HepG2 (cell line): ENCODE results near the gene NATD1. TPM values are rescaled to one million over a fixed set of nuclear protein-coding genes. Genes with fewer than 3 reads are reported as not detected.
A peak's percentile ranks its signal among the peaks of the same experiment; 100 is the strongest.

Source experiments
- ATAC-seq: fragments of 200-7000 bp; cut with Tn5 transposase; 3 replicates; pipeline ENCODE4 v1.9.1; 2020; ENCODE audit warnings: mild to moderate bottlenecking, moderate library complexity
- BruUV-seq: library from RNA; stranded (reverse); fragments of 400-500 nt; replicated peaks from 2 replicates; lab custom pipeline; 2021; lab: Mats Ljungman, UMichigan
- CTCF ChIA-PET: fragments of 300-600 bp; formaldehyde crosslinking; extraction: SDS; loops from one replicate; lab custom pipeline; 2021; ENCODE audit warnings: low total read pairs, inconsistent platforms, low intra/inter-chr PET ratio; lab: Yijun Ruan, JAX
- POLR2A ChIA-PET: fragments of 350-600 bp; sonication (Branson Sonifier 250); formaldehyde crosslinking; loops from one replicate; lab custom pipeline; 2020; ENCODE audit warnings: antibody characterized with exemption, inconsistent platforms; lab: Yijun Ruan, JAX
- DNase-seq: peaks from one replicate; pipeline ENCODE4 v3.0.0-alpha.2; 2015; ENCODE audit warnings: low spot score
- FAIRE-seq: peaks from 3 replicates; lab custom pipeline; 2011; peaks lifted over from hg19 to GRCh38; lab: Jason Lieb, UNC
- H2AFZ ChIP-seq: one replicate; pipeline ENCODE4 v1.6.1; 2011; ENCODE audit warnings: low read length, inconsistent platforms
- H3K27ac ChIP-seq: fragments of 300-600 bp; 3 replicates; pipeline ENCODE4 v1.8.0; 2011; ENCODE audit warnings: mixed run types, mild to moderate bottlenecking, mixed read lengths, low read length, inconsistent platforms; ENCODE audit not compliant: insufficient read depth; ENCODE audit errors: extremely low read length
- H3K27me3 ChIP-seq, 2 experiments: fragments of 200-600 bp in 1 of 2; 2 replicates in 1 of 2; 3 replicates in 1 of 2; pipeline versions ENCODE4 v1.6.0 to v1.8.0; 2011; ENCODE audit warnings: low read length in 2 of 2, mild to moderate bottlenecking in 2 of 2, moderate library complexity in 2 of 2, inconsistent platforms in 1 of 2; ENCODE audit not compliant: insufficient read depth in 2 of 2, control insufficient read depth in 1 of 2
- H3K36me3 ChIP-seq, 2 experiments: fragments of 200-600 bp in 1 of 2; replicated peaks in 1 of 2; 2 replicates in 1 of 2; 3 replicates in 1 of 2; pipeline versions ENCODE4 v1.5.1 to v1.8.0; 2011; ENCODE audit warnings: low read length in 2 of 2, inconsistent platforms in 1 of 2; ENCODE audit not compliant: insufficient read depth in 2 of 2, control insufficient read depth in 1 of 2
- H3K4me1 ChIP-seq: 2 replicates; pipeline ENCODE4 v1.5.1; 2012; ENCODE audit warnings: low read length, inconsistent platforms; ENCODE audit not compliant: insufficient read depth
- H3K4me2 ChIP-seq: 2 replicates; pipeline ENCODE4 v1.6.0; 2011; ENCODE audit warnings: low read depth, low read length, inconsistent platforms
- H3K4me3 ChIP-seq, 3 experiments: fragments of 200-600 bp in 1 of 3; sonication (generic), shearing (Covaris generic) in 1 of 3; replicated peaks in 1 of 3; 2 replicates each; pipeline ENCODE4 v1.5.1; 2011 to 2016; ENCODE audit warnings: low read length in 3 of 3, inconsistent platforms in 2 of 3, low read depth in 2 of 3, mild to moderate bottlenecking in 2 of 3, control low read depth in 1 of 3, mixed read lengths in 1 of 3; ENCODE audit not compliant: insufficient read depth in 1 of 3
- H3K79me2 ChIP-seq: one replicate; pipeline ENCODE4 v1.6.1; 2011; ENCODE audit warnings: low read length, inconsistent platforms; ENCODE audit not compliant: insufficient read depth
- H3K9ac ChIP-seq: 2 replicates; pipeline ENCODE4 v1.6.0; 2011; ENCODE audit warnings: mild to moderate bottlenecking, low read depth, low read length, inconsistent platforms; ENCODE audit not compliant: insufficient read depth
- H3K9me3 ChIP-seq: 2 replicates; pipeline ENCODE4 v1.5.1; 2012; ENCODE audit warnings: mild to moderate bottlenecking, low read length
- H4K20me1 ChIP-seq: 2 replicates; pipeline ENCODE4 v1.6.0; 2011; ENCODE audit warnings: inconsistent platforms, mild to moderate bottlenecking, low read length, moderate library complexity; ENCODE audit not compliant: insufficient read depth
- ELF3 ChIP-seq: IDR thresholded peaks from 2 replicates; pipeline ENCODE4 v1.6.1; 2016; ENCODE audit warnings: missing genetic modification reagents, missing compliant biosample characterization
- HMGA1 ChIP-seq: sonication (generic); formaldehyde crosslinking; conservative IDR thresholded peaks from 2 replicates; pipeline ENCODE4 v1.4.0; 2020; ENCODE audit warnings: missing genetic modification reagents
- ONECUT2 ChIP-seq: sonication (generic); formaldehyde crosslinking; IDR thresholded peaks from 2 replicates; pipeline ENCODE4 v1.4.0; 2020; ENCODE audit warnings: missing genetic modification reagents
- RAD21 ChIP-seq: fragments of 450-650 bp; formaldehyde crosslinking; IDR thresholded peaks from 2 replicates; pipeline ENCODE4 v1.5.0; 2020; ENCODE audit warnings: mild to moderate bottlenecking
- ZNF225 ChIP-seq: sonication (generic); formaldehyde crosslinking; IDR thresholded peaks from 2 replicates; pipeline ENCODE4 v1.4.0; 2020; ENCODE audit warnings: mild to moderate bottlenecking, missing genetic modification reagents
- ZNF263 ChIP-seq: sonication (generic); formaldehyde crosslinking; IDR thresholded peaks from 2 replicates; pipeline ENCODE4 v1.4.0; 2020; ENCODE audit warnings: missing genetic modification reagents
- ZNF337 ChIP-seq: sonication (generic); formaldehyde crosslinking; IDR thresholded peaks from 2 replicates; pipeline ENCODE4 v1.5.1; 2020; ENCODE audit warnings: missing genetic modification reagents, low read depth, mild to moderate bottlenecking, borderline replicate concordance
- ZNF607 ChIP-seq: sonication (generic); formaldehyde crosslinking; IDR thresholded peaks from 2 replicates; pipeline ENCODE4 v1.5.1; 2020; ENCODE audit warnings: missing genetic modification reagents, mild to moderate bottlenecking, borderline replicate concordance
- ZNF749 ChIP-seq: sonication (generic); formaldehyde crosslinking; IDR thresholded peaks from 2 replicates; pipeline ENCODE4 v1.8.0; 2022; ENCODE audit warnings: mild to moderate bottlenecking, missing genetic modification reagents, moderate library complexity, borderline replicate concordance
- ZNF761 ChIP-seq: sonication (generic); formaldehyde crosslinking; conservative IDR thresholded peaks from 2 replicates; pipeline ENCODE4 v1.4.0; 2020; ENCODE audit warnings: mild to moderate bottlenecking, missing genetic modification reagents
- WGBS: methylation state at CpG from one replicate; pipeline ENCODE4 v1.1.6; 2017; ENCODE audit warnings: low lambda C conversion rate; 5-methylcytosine and 5-hydroxymethylcytosine counted together
- in situ Hi-C: cut with HindIII; loops from 2 replicates; pipeline ENCODE4 v1.10.0; 2017; ENCODE audit warnings: low pct_unique_long_range_greater_than_20kb; ENCODE audit not compliant: extremely low pct_ligation_motif_present
- intact Hi-C: fragments of 100-400 bp; cut with micrococcal nuclease; formaldehyde crosslinking; loops from one replicate; pipeline ENCODE4 v1.10.0; 2022; ENCODE audit not compliant: unreplicated experiment
- polyA plus RNA-seq, 8 experiments: library from polyadenylated mRNA; depleted of rRNA in 3 of 8; stranded (reverse) in 7 of 8; unstranded in 1 of 8; fragments of >200 nt; fragmentation: Illumina TruSeq in 4 of 8; extraction: Trizol in 4 of 8; gene quantifications; 2 replicates each; pipeline versions ENCODE4 v1.2.1 to v1.2.3, GENCODE V29; 2011 to 2016; ENCODE audit warnings: low read depth in 4 of 8, missing spikeins in 1 of 8, mixed read lengths in 1 of 8; ENCODE audit not compliant: insufficient read depth in 1 of 8
- total RNA-seq, 5 experiments: library from RNA; depleted of rRNA; stranded (reverse); fragments of >200 nt; fragmentation: Illumina TruSeq; extraction: Trizol; gene quantifications; 2 replicates each; pipeline ENCODE4 v1.2.3, GENCODE V29; 2016; ENCODE audit warnings: low read depth in 1 of 5
- TF ChIP-seq, protein P1 (sequence below): sonication (generic); formaldehyde crosslinking; IDR thresholded peaks from 2 replicates; pipeline ENCODE4 v1.9.0; 2021; ENCODE audit warnings: missing genetic modification reagents, borderline replicate concordance
- TF ChIP-seq, protein P2 (sequence below): sonication (generic); formaldehyde crosslinking; IDR thresholded peaks from 2 replicates; pipeline ENCODE4 v1.8.1; 2023; ENCODE audit warnings: missing genetic modification reagents, mild to moderate bottlenecking, borderline replicate concordance
- TF ChIP-seq, protein P3 (sequence below), 2 experiments: sonication (generic) in 1 of 2; formaldehyde crosslinking in 1 of 2; IDR thresholded peaks; 2 replicates each; pipeline versions ENCODE4 v1.5.1 to v1.6.1; 2011 to 2020; ENCODE audit warnings: borderline replicate concordance in 1 of 2, low read depth in 1 of 2, low read length in 1 of 2, mild to moderate bottlenecking in 1 of 2, missing genetic modification reagents in 1 of 2, moderate library complexity in 1 of 2
- TF ChIP-seq, protein P4 (sequence below): sonication (generic); formaldehyde crosslinking; IDR thresholded peaks from 2 replicates; pipeline ENCODE4 v1.4.0; 2020; ENCODE audit warnings: mild to moderate bottlenecking, missing genetic modification reagents
- TF ChIP-seq, protein P5 (sequence below): sonication (generic); formaldehyde crosslinking; IDR thresholded peaks from 2 replicates; pipeline ENCODE4 v1.8.0; 2022; ENCODE audit warnings: mild to moderate bottlenecking, missing genetic modification reagents

The NATD1 gene
- total and polyA plus RNA-seq, 2 of the 13 experiments (the other 11 are each of a cell fraction or from before 2014, with no cell fraction given) = 0.31 to 2.3 TPM

DNA sequence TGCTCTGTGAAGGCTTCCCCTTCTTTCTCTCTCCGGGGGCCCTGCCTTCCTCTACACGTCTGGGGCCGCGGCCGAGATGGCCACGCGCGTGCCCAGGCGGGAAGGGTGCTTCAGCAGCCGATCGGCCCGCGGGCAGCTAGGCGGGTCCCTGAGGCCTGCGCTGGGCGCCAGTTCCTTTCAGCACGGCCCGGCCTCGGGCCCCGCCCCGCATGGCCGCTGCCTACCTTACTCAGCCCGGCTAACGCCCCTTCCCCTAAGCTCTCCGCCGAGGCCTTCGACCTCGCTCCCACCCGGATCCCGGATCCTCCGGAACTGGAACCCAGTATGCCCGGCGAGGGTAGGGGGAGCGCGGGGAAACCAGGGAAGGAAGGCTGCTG, 39.6 kb downstream of the NATD1 start:
- peak overlapping the region; percentile 94 for H3K27ac ChIP-seq
- POLR2A ChIA-PET = interaction anchor here (1.3 to 2.9 kb wide), 3 partner anchors 73 to 170 kb away, joined by 7 to 20 read pairs (median 8); partner anchors contain the start of gene USP22
- H3K9ac ChIP-seq = peak overlapping the region; percentile 96
- peak overlapping the region; percentile 83 to 99 (median 96) for H3K4me3 ChIP-seq
- FAIRE-seq (no peak), ATAC-seq (peak; percentile 52), DNase-seq (no peak)
- intact Hi-C loops = loop anchor here (1.0 to 2.0 kb wide), 2 partner anchors 40 to 71 kb away; partner anchors contain the start of genes MAP2K3 and NATD1
- CTCF ChIA-PET = no interaction called here
- BruUV-seq = no TSS peak
- H3K9me3 ChIP-seq = no peaks in the 10 kb centered on the region
- WGBS = no CpG with 5 or more reads among the region's 35 CpGs
- peaks cover 5 to 29% of the 10 kb centered on the region in 2 experiments; a peak in 3 of 5 replicates for H3K36me3 ChIP-seq
- H4K20me1 ChIP-seq = peaks cover 36% of the 10 kb centered on the region
- H2AFZ ChIP-seq = no peak overlapping the region
- in situ Hi-C loops = no loop called here
- no peaks in the 10 kb centered on the region; a peak in 1 of 5 replicates for H3K27me3 ChIP-seq
- peak overlapping the region; percentile 93 for H3K4me2 ChIP-seq
- peaks cover 60% of the 10 kb centered on the region for H3K4me1 ChIP-seq
- H3K79me2 ChIP-seq = peaks cover 67% of the 10 kb centered on the region
- no peak for TF ChIP-seq ZNF263 (CRISPR knock-in tag)
- TF ChIP-seq, protein P1, sequence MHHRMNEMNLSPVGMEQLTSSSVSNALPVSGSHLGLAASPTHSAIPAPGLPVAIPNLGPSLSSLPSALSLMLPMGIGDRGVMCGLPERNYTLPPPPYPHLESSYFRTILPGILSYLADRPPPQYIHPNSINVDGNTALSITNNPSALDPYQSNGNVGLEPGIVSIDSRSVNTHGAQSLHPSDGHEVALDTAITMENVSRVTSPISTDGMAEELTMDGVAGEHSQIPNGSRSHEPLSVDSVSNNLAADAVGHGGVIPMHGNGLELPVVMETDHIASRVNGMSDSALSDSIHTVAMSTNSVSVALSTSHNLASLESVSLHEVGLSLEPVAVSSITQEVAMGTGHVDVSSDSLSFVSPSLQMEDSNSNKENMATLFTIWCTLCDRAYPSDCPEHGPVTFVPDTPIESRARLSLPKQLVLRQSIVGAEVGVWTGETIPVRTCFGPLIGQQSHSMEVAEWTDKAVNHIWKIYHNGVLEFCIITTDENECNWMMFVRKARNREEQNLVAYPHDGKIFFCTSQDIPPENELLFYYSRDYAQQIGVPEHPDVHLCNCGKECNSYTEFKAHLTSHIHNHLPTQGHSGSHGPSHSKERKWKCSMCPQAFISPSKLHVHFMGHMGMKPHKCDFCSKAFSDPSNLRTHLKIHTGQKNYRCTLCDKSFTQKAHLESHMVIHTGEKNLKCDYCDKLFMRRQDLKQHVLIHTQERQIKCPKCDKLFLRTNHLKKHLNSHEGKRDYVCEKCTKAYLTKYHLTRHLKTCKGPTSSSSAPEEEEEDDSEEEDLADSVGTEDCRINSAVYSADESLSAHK (CRISPR knock-in tag) = no peak
- TF ChIP-seq ZNF337 = no peak
- TF ChIP-seq, protein P2, sequence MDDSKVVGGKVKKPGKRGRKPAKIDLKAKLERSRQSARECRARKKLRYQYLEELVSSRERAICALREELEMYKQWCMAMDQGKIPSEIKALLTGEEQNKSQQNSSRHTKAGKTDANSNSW (CRISPR knock-in tag) = no peak
- no peak for TF ChIP-seq HMGA1 (CRISPR knock-in tag)
- TF ChIP-seq, protein P3, sequence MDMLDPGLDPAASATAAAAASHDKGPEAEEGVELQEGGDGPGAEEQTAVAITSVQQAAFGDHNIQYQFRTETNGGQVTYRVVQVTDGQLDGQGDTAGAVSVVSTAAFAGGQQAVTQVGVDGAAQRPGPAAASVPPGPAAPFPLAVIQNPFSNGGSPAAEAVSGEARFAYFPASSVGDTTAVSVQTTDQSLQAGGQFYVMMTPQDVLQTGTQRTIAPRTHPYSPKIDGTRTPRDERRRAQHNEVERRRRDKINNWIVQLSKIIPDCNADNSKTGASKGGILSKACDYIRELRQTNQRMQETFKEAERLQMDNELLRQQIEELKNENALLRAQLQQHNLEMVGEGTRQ (IDR thresholded peaks at IDR 0.05; ENCODE audit: low read depth, low read length) = no peak
- TF ChIP-seq, protein P3 (CRISPR knock-in tag; IDR thresholded peaks at IDR 0.05; ENCODE audit: borderline replicate concordance) = no peak
- peak; percentile 37; the same call in 1 of the 2 replicates for TF ChIP-seq ELF3
- TF ChIP-seq, protein P4, sequence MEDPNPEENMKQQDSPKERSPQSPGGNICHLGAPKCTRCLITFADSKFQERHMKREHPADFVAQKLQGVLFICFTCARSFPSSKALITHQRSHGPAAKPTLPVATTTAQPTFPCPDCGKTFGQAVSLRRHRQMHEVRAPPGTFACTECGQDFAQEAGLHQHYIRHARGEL (CRISPR knock-in tag) = no peak
- TF ChIP-seq ONECUT2 (CRISPR knock-in tag) = no peak
- no peak for TF ChIP-seq ZNF761 (CRISPR knock-in tag)
- no peak; the same call in 1 of the 2 replicates for TF ChIP-seq RAD21
- TF ChIP-seq, protein P5, sequence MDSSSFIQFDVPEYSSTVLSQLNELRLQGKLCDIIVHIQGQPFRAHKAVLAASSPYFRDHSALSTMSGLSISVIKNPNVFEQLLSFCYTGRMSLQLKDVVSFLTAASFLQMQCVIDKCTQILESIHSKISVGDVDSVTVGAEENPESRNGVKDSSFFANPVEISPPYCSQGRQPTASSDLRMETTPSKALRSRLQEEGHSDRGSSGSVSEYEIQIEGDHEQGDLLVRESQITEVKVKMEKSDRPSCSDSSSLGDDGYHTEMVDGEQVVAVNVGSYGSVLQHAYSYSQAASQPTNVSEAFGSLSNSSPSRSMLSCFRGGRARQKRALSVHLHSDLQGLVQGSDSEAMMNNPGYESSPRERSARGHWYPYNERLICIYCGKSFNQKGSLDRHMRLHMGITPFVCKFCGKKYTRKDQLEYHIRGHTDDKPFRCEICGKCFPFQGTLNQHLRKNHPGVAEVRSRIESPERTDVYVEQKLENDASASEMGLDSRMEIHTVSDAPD (CRISPR knock-in tag) = no peak
- TF ChIP-seq ZNF749 = no peak
- TF ChIP-seq ZNF607 = peak; percentile 46; the same call in 1 of the 2 replicates
- TF ChIP-seq ZNF225 (CRISPR knock-in tag) = no peak
